ENCODE data around the gene WIPF1.

WIPF1 gene

GRCh38 chr2:174512345-174512744, 85.3 kb downstream of the WIPF1 start:
- no peaks in the 10 kb centered on the region for H3K9me3 ChIP-seq (ENCODE audit: control insufficient read depth, low read length)
- H3K4me1 ChIP-seq (ENCODE audit: control insufficient read depth, insufficient read depth, low read length) = no peaks in the 10 kb centered on the region
- H3K9ac ChIP-seq (ENCODE audit: low read length) = no peak overlapping the region
- H3K36me3 ChIP-seq (ENCODE audit: control insufficient read depth, insufficient read depth, low read length) = no peaks in the 10 kb centered on the region
- H3K27me3 ChIP-seq (ENCODE audit: control insufficient read depth, insufficient read depth, low read length) = no peaks in the 10 kb centered on the region
- H3K4me3 ChIP-seq (ENCODE audit: low read length) = no peak overlapping the region

- Histone ChIP-seq H3K4me1 (ENCODE audit: control insufficient read depth, insufficient read depth, low read length) (no peaks in the 10 kb centered on the region), H3K27me3 (ENCODE audit: control insufficient read depth, insufficient read depth, low read length) (no peaks in the 10 kb centered on the region), H3K36me3 (ENCODE audit: control insufficient read depth, insufficient read depth, low read length) (no peaks in the 10 kb centered on the region), H3K9me3 (ENCODE audit: control insufficient read depth, low read length) (no peaks in the 10 kb centered on the region), H3K4me3 (ENCODE audit: low read length) (no peak overlapping the region), H3K9ac (ENCODE audit: low read length) (no peak overlapping the region)
Observed at GRCh38 chr2:174511580-174512260, 85.9 kb downstream of the WIPF1 start.

GRCh38 chr2:174510583-174511189, 86.9 kb downstream of the WIPF1 start:
- no peak overlapping the region for H3K9ac ChIP-seq (ENCODE audit: low read length)
- H3K4me3 ChIP-seq (ENCODE audit: low read length) = no peak overlapping the region
- no peaks in the 10 kb centered on the region for H3K9me3 ChIP-seq (ENCODE audit: control insufficient read depth, low read length)
- H3K27me3 ChIP-seq (ENCODE audit: control insufficient read depth, insufficient read depth, low read length) = no peaks in the 10 kb centered on the region
- no peaks in the 10 kb centered on the region for H3K4me1 ChIP-seq (ENCODE audit: control insufficient read depth, insufficient read depth, low read length)
- no peaks in the 10 kb centered on the region for H3K36me3 ChIP-seq (ENCODE audit: control insufficient read depth, insufficient read depth, low read length)
